Stomach (tissue), 4 donors: Measurements from ENCODE around the gene FAM222A.

Experiments used
- CTCF ChIP-seq, 7 experiments: fragments of 450-650 bp in 4 of 7; fragments of 200-600 bp in 3 of 7; sonication (generic) in 3 of 7; IDR thresholded peaks; one replicate each; pipeline ENCODE4 v1.5.1; 2016 to 2019; ENCODE audit warnings: antibody characterized with exemption in 7 of 7, control low read depth in 2 of 7, mild to moderate bottlenecking in 1 of 7
- EP300 ChIP-seq: sonication (generic); formaldehyde crosslinking; IDR thresholded peaks from one replicate; pipeline ENCODE4 v1.6.1; 2017; ENCODE audit warnings: antibody characterized with exemption
- POLR2A ChIP-seq, 4 donors: fragments of 450-650 bp; IDR thresholded peaks; one replicate each; pipeline ENCODE4 v1.6.1; 2016; ENCODE audit warnings: antibody characterized with exemption in 4 of 4, control low read depth in 2 of 4, mild to moderate bottlenecking in 1 of 4, moderate library complexity in 1 of 4
- POLR2AphosphoS5 ChIP-seq, 3 donors: sonication (generic); formaldehyde crosslinking; IDR thresholded peaks; one replicate each; pipeline ENCODE4 v1.6.1; 2016; ENCODE audit warnings: antibody characterized with exemption in 3 of 3

- TF ChIP-seq CTCF (IDR thresholded peaks at IDR 0.05), result no peak
- TF ChIP-seq EP300, result no peak
- TF ChIP-seq POLR2A (IDR thresholded peaks at IDR 0.05), result no peak
- TF ChIP-seq POLR2AphosphoS5 (IDR thresholded peaks at IDR 0.05), result no peak
Observed at GRCh38 chr12:109724321-109724892, 10.8 kb downstream of the FAM222A start.
